ENCODE measurements around the gene NCKAP5L. TPM values are rescaled to one million over a fixed set of nuclear protein-coding genes. Genes with fewer than 3 reads are reported as not detected.
A peak's percentile ranks its signal among the peaks of the same experiment; 100 is the strongest.

Gene NCKAP5L
- total and polyA plus RNA-seq, 10 donors, result 3.6 to 29.4 (median 21.1) TPM

DNA sequence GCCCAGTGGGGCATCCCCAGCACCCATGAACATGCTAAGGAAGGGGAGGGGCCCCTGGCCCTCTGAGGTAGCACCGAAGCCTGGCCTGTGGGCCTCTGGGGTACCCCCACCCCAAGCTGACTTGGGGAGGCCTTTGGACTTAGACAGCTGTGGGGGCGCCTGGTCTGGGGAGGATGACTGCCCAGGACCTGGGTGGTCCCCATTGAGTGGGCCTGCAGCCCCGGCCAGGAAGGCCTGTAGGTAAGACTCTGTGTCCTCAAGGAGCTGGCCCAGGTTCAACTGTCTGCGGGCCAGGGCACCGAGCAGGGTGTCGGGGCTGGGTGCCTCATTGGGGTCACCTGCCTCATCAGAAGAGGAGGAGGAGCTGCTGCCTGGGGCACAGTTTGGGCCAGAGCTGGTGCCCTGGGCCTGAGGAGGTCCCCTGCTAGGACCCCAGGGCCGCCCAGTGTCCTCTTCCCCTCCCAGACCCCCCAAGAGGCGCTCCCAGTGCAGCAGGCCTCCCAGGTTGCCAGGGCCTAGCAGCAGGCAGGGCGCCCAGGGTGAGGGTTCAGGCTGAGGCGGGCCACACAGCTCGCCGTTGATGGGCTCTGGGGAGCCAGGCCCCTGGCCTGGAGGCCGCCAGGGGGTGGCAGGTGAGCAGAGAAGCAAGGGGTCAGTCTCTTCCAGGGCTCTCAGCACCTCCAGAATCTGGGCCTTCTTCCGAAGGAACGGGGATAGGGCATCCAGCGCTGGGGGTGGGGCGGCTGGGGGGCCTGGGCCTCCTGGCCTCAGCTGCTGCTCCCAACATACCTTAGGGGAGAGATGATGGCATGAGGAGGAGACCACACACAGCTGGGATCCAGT, 31.4 kb downstream of the NCKAP5L start:
- H3K4me1 ChIP-seq, result peaks cover 0 to 13% (median 0%) of the 10 kb centered on the region in 6 donors
- peak overlapping the region in 5 of 8 donors; percentile 38 to 88 (median 69) for H3K27ac ChIP-seq
- DNase-seq, result peak; percentile 69
- peaks cover 0 to 99% (median 64%) of the 10 kb centered on the region in 6 donors for H3K36me3 ChIP-seq
- H3K27me3 ChIP-seq (replicated peaks in 1 of 7), result no peaks in the 10 kb centered on the region
- TF ChIP-seq, protein P1, sequence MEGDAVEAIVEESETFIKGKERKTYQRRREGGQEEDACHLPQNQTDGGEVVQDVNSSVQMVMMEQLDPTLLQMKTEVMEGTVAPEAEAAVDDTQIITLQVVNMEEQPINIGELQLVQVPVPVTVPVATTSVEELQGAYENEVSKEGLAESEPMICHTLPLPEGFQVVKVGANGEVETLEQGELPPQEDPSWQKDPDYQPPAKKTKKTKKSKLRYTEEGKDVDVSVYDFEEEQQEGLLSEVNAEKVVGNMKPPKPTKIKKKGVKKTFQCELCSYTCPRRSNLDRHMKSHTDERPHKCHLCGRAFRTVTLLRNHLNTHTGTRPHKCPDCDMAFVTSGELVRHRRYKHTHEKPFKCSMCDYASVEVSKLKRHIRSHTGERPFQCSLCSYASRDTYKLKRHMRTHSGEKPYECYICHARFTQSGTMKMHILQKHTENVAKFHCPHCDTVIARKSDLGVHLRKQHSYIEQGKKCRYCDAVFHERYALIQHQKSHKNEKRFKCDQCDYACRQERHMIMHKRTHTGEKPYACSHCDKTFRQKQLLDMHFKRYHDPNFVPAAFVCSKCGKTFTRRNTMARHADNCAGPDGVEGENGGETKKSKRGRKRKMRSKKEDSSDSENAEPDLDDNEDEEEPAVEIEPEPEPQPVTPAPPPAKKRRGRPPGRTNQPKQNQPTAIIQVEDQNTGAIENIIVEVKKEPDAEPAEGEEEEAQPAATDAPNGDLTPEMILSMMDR (IDR thresholded peaks at IDR 0.05 in 8 of 11, conservative IDR thresholded peaks at IDR 0.05 in 3 of 11), result no peak
- no peak for TF ChIP-seq POLR2AphosphoS5 (IDR thresholded peaks at IDR 0.05)
- TF ChIP-seq POLR2A (IDR thresholded peaks at IDR 0.05), result no peak
- H3K9me3 ChIP-seq, result no peaks in the 10 kb centered on the region
- H3K4me3 ChIP-seq, result peak overlapping the region in 2 of 8 donors; percentile 11 to 27
- 92 to 96% (median 93%) methylated on average over 5 to 17 of the region's 17 CpGs for WGBS, 5 donors
- intact Hi-C loops (cut with DNase I; ENCODE audit: low total_unique reads), result no loop called here

DNA sequence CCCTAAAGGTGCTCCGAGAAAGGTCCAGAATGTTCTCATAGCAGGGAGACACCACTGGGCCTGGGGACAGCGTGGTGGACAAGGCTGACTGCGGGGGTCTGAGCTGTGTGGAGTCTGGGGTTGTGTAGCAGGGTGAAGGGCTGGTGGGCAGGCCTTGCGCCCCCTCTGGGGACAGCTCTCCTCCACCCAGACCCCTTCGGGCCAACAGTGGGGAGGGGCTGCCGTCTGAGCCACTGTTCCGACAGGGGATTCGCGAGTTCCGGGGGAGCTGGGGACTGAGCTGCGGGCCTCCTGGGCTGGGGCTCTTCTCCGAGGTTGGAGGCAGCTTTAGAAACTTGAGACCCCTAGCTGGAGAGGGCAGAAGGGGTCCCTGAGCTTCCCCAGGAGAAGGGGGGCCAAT, 32.1 kb downstream of the NCKAP5L start:
- TF ChIP-seq POLR2A (IDR thresholded peaks at IDR 0.05) (no peak), POLR2AphosphoS5 (IDR thresholded peaks at IDR 0.05) (no peak)
- TF ChIP-seq, protein P1 (IDR thresholded peaks at IDR 0.05 in 8 of 11, conservative IDR thresholded peaks at IDR 0.05 in 3 of 11), result no peak
- peaks cover 0 to 13% (median 0%) of the 10 kb centered on the region in 6 donors for H3K4me1 ChIP-seq
- 90 to 97% (median 96%) methylated on average over 2 to 12 of the region's 12 CpGs for WGBS, 5 donors
- H3K27ac ChIP-seq, result peak overlapping the region in 1 of 8 donors; percentile 88
- intact Hi-C loops (cut with DNase I; ENCODE audit: low total_unique reads), result no loop called here
- H3K4me3 ChIP-seq, result no peak overlapping the region
- no peaks in the 10 kb centered on the region for H3K27me3 ChIP-seq (replicated peaks in 1 of 7)
- H3K36me3 ChIP-seq, result peaks cover 0 to 99% (median 61%) of the 10 kb centered on the region in 6 donors
- no peaks in the 10 kb centered on the region for H3K9me3 ChIP-seq
- DNase-seq, result peak; percentile 59

DNA sequence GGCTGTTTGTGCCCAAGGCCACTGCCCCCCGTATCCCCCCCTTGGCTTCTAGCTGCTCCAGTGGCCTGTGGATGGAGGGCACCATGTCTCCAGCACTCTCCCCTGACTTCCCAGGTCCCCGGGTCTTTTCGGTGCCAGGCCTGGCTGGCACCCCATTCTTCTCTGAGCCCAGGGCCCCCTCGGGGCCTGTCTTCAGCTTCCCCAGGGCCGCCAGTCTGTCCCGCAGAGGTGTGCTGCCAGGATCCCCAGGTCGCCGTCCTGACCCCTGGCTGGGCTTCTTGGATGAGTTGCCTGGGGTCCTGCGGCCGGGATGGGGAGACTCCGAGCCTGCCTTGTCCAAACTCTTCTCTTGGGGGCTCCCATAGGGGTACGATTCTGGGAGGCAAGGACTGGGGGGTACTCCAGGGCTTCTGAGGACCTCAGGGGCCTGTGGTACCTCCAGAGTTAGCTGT, 32.5 kb downstream of the NCKAP5L start:
- TF ChIP-seq POLR2A (IDR thresholded peaks at IDR 0.05), result no peak
- TF ChIP-seq, protein P1 (IDR thresholded peaks at IDR 0.05 in 8 of 11, conservative IDR thresholded peaks at IDR 0.05 in 3 of 11), result no peak
- TF ChIP-seq POLR2AphosphoS5 (IDR thresholded peaks at IDR 0.05), result no peak
- H3K27ac ChIP-seq, result no peak overlapping the region
- H3K4me1 ChIP-seq, result peaks cover 0 to 13% (median 0%) of the 10 kb centered on the region in 6 donors
- intact Hi-C loops (cut with DNase I; ENCODE audit: low total_unique reads), result no loop called here
- H3K36me3 ChIP-seq, result peaks cover 0 to 99% (median 59%) of the 10 kb centered on the region in 6 donors
- H3K4me3 ChIP-seq, result no peak overlapping the region
- no peak for DNase-seq
- no peaks in the 10 kb centered on the region for H3K9me3 ChIP-seq
- H3K27me3 ChIP-seq (replicated peaks in 1 of 7), result no peaks in the 10 kb centered on the region
- WGBS, 5 donors, result 73 to 95% (median 94%) methylated on average over 4 to 12 of the region's 12 CpGs
